H1 (cell line): ENCODE results near the gene CEBPE. TPM values are rescaled to one million over a fixed set of nuclear protein-coding genes. Genes with fewer than 3 reads are reported as not detected.

Source experiments
- CBX5 ChIP-seq: fragments of 300-800, 300-1000 bp; sonication (generic); IDR thresholded peaks from 2 replicates; pipeline ENCODE4 v1.7.1; 2016; ENCODE audit warnings: antibody characterized with exemption, low read length, low read depth
- NANOG ChIP-seq: IDR thresholded peaks from 2 replicates; pipeline ENCODE4 v1.6.1; 2011; ENCODE audit warnings: low read length, low read depth, mild to moderate bottlenecking, inconsistent platforms; ENCODE audit not compliant: insufficient read depth, poor library complexity, severe bottlenecking
- POLR2AphosphoS5 ChIP-seq: IDR thresholded peaks from 2 replicates; pipeline ENCODE4 v1.6.1; 2011; ENCODE audit warnings: low read depth, low read length
- RNF2 ChIP-seq: fragments of 200-900, 300-1000 bp; sonication (generic); IDR thresholded peaks from 2 replicates; pipeline ENCODE4 v1.7.1; 2016; ENCODE audit warnings: borderline replicate concordance, low read depth, mild to moderate bottlenecking, antibody characterized with exemption, low read length; ENCODE audit not compliant: poor library complexity, severe bottlenecking; ENCODE audit errors: missing control alignments
- SUZ12 ChIP-seq: fragments of 200-600 bp; sonication (generic); IDR thresholded peaks from 2 replicates; pipeline ENCODE4 v1.6.1; 2012; ENCODE audit warnings: mild to moderate bottlenecking, inconsistent platforms, low read length, moderate library complexity, mixed read lengths
- TAF7 ChIP-seq: optimal IDR thresholded peaks from 2 replicates; pipeline ENCODE3; 2011; ENCODE audit warnings: low read depth, mild to moderate bottlenecking, inconsistent platforms, low read length, moderate library complexity, borderline replicate concordance
- TBP ChIP-seq: IDR thresholded peaks from 2 replicates; pipeline ENCODE4 v1.6.1; 2011; ENCODE audit warnings: low read depth, low read length, improper control_type of control experiment
- TCF12 ChIP-seq: IDR thresholded peaks from 2 replicates; pipeline ENCODE4 v1.6.1; 2011; ENCODE audit warnings: low read depth, mild to moderate bottlenecking, low read length
- TEAD4 ChIP-seq: IDR thresholded peaks from 2 replicates; pipeline ENCODE4 v1.6.1; 2012; ENCODE audit warnings: low read depth, low read length, inconsistent platforms, mixed read lengths
- ZNF274 ChIP-seq: IDR thresholded peaks from 2 replicates; pipeline ENCODE4 v1.7.0; 2012; ENCODE audit warnings: low read length, borderline replicate concordance; ENCODE audit errors: extremely low read depth
- polyA plus RNA-seq, 7 experiments: library from polyadenylated mRNA; depleted of rRNA in 3 of 7; stranded (reverse) in 5 of 7; unstranded in 2 of 7; fragments of >200 nt in 5 of 7; fragments of 200-250 nt in 2 of 7; gene quantifications; 1 replicate in 5 of 7; 2 replicates in 1 of 7; 4 replicates in 1 of 7; pipeline versions ENCODE4 v1.2.1 to v1.2.3, GENCODE V29; 2011 to 2013; ENCODE audit warnings: missing spikeins in 2 of 7, mixed read lengths in 2 of 7
- total RNA-seq: library from RNA; stranded (reverse); fragmentation: NEBNext Ultra II Directional; extraction: Animal tissue kit (Norgen Biotek cat#: 25700); gene quantifications from 2 replicates; pipeline ENCODE4 v1.2.1, GENCODE V29; 2021

The CEBPE gene
- total and polyA plus RNA-seq, 2 of the 8 experiments (the other 6 are each of a cell fraction or from before 2014, with no cell fraction given) = 0.05 TPM; not detected in 1

DNA sequence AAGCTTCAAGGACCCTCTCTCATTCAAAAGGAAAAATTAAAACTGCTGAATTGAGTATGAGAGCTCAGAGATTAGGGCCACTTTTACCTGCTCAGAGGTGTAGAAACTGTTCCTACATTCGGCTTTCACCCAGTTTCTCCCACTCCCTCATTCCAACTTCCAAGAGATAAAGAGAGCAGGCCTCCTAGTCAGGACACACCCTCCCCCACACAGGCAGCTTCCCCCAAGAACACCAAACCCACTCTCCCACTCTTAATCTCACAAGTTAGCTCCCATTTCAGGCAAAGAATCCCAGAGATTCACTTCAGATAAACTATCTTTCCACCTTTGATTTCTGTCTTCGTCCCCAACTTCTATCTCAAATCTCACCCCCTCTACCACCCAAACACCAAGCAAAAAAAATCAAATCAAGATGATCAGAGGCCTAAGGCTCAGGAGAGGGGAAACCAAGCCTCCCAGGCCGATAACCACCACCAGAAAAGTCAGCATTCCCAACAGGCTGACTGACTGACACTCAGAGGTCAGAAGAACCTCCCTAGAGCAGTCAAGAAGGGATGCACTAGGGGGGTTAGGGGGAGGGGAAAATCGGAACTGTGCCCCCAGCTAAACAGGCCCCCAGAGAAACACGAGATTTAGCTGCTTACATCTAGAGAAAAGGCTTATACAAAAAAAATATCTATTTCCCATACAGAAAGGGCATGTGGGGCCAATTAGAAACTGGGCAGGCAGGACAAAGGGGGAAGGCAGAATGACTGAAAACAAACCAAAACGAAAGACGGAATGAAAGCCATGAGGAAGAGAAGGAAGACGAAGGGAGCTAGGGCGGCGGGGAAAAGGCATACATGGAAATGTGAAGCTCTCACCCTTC lies 48.6 kb downstream of the CEBPE start (continued):
- TF ChIP-seq RNF2 = no peak
- TF ChIP-seq POLR2AphosphoS5 = no peak
- no peak for TF ChIP-seq NANOG
- TF ChIP-seq SUZ12 = no peak
- no peak for TF ChIP-seq TBP
- TF ChIP-seq CBX5 = no peak
- no peak for TF ChIP-seq TCF12
- TF ChIP-seq TAF7 = no peak
- no peak for TF ChIP-seq TEAD4
- TF ChIP-seq ZNF274 = no peak
